CD4-positive, alpha-beta T cell treated with Interferon alpha-2 for 1 hour (primary cell): Measurements from ENCODE around the gene PCDH1.
"Not testable (repeated sequence)": the region's sequence is repeated elsewhere in the genome, so short reads cannot be mapped to it uniquely, and the experiment has no call there.

ENCODE experiments used
- DNase-seq, 2 donors: peaks; one replicate each; pipeline ENCODE4 v3.0.0-alpha.2; 2020 to 2022

The PCDH1 gene

GRCh38 chr5:141826674-141827073, 51.5 kb downstream of the PCDH1 start:
- DNase-seq: no peak

- peak in 1 of 2 donors; percentile 26 for DNase-seq
Observed at GRCh38 chr5:141825791-141826560, 52.2 kb downstream of the PCDH1 start.

- DNase-seq: no peak
Observed at GRCh38 chr5:141825241-141825671, 53.0 kb downstream of the PCDH1 start.

- DNase-seq: no peak
Observed at GRCh38 chr5:141824717-141825116, 53.5 kb downstream of the PCDH1 start.

GRCh38 chr5:141823056-141823455, 55.2 kb downstream of the PCDH1 start:
- no peak for DNase-seq

GRCh38 chr5:141822144-141822543, 56.1 kb downstream of the PCDH1 start:
- DNase-seq: no peak

- no peak for DNase-seq
Observed at GRCh38 chr5:141821430-141821925, 56.7 kb downstream of the PCDH1 start.

GRCh38 chr5:141820686-141821085, 57.5 kb downstream of the PCDH1 start:
- DNase-seq: not testable (repeated sequence)

GRCh38 chr5:141817631-141818030, 60.6 kb downstream of the PCDH1 start:
- DNase-seq: no peak

- DNase-seq: no peak
Observed at GRCh38 chr5:141816598-141817399, 61.4 kb downstream of the PCDH1 start.

GRCh38 chr5:141815796-141816180, 62.4 kb downstream of the PCDH1 start:
- DNase-seq: no peak

GRCh38 chr5:141815051-141815795, 63.0 kb downstream of the PCDH1 start:
- DNase-seq: no peak

- DNase-seq: peak in 1 of 2 donors; percentile 47
Observed at GRCh38 chr5:141814064-141814964, 63.9 kb downstream of the PCDH1 start.

GRCh38 chr5:141812512-141812911, 65.7 kb downstream of the PCDH1 start:
- DNase-seq: no peak

- peak; percentile 7 to 29 for DNase-seq
Observed at GRCh38 chr5:141811287-141812155, 66.7 kb downstream of the PCDH1 start.

GRCh38 chr5:141810702-141811101, 67.5 kb downstream of the PCDH1 start:
- no peak for DNase-seq

GRCh38 chr5:141809380-141810096, 68.7 kb downstream of the PCDH1 start:
- DNase-seq: no peak

- no peak for DNase-seq
Observed at GRCh38 chr5:141808857-141809256, 69.4 kb downstream of the PCDH1 start.

- DNase-seq: no peak
Observed at GRCh38 chr5:141807732-141808131, 70.5 kb downstream of the PCDH1 start.

- DNase-seq: no peak
Observed at GRCh38 chr5:141807329-141807728, 70.9 kb downstream of the PCDH1 start.
